ENCODE data around the gene PFN4.

DNA sequence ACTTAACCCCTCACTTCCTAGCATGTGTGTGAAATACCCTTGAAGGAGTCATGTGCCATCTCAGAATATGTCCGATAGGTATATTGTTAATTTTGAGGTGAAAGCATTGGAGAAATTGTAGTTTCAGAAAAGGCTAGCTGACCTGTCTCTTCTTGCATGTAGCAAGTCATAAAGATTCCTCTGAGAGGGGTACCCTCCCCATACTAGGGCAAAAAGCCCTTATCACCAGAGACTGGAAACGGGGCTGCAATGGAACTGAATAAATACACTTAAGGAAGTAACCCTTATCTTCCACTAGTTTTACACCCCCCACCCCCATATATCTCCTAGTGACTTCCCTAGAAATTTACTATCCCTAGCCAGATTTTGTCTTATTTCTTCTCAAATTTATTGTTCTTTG, 45.3 kb downstream of the PFN4 start:
- TF ChIP-seq EP300 (IDR thresholded peaks at IDR 0.05) (no peak), POLR2A (IDR thresholded peaks at IDR 0.05) (no peak)
- TF ChIP-seq, protein P1, sequence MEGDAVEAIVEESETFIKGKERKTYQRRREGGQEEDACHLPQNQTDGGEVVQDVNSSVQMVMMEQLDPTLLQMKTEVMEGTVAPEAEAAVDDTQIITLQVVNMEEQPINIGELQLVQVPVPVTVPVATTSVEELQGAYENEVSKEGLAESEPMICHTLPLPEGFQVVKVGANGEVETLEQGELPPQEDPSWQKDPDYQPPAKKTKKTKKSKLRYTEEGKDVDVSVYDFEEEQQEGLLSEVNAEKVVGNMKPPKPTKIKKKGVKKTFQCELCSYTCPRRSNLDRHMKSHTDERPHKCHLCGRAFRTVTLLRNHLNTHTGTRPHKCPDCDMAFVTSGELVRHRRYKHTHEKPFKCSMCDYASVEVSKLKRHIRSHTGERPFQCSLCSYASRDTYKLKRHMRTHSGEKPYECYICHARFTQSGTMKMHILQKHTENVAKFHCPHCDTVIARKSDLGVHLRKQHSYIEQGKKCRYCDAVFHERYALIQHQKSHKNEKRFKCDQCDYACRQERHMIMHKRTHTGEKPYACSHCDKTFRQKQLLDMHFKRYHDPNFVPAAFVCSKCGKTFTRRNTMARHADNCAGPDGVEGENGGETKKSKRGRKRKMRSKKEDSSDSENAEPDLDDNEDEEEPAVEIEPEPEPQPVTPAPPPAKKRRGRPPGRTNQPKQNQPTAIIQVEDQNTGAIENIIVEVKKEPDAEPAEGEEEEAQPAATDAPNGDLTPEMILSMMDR (IDR thresholded peaks at IDR 0.05): no peak
